Epithelial cell of proximal tubule (primary cell): ENCODE data around the gene TRIM24. TPM values are rescaled to one million over a fixed set of nuclear protein-coding genes. Genes with fewer than 3 reads are reported as not detected.

Experiments used
- DNase-seq: peaks from one replicate; pipeline ENCODE4 v3.0.0-alpha.2; 2011; ENCODE audit warnings: low read depth
- H3K4me3 ChIP-seq: 2 replicates; pipeline ENCODE4 v1.5.1; 2011; ENCODE audit warnings: low read depth, mild to moderate bottlenecking, low read length
- CTCF ChIP-seq: conservative IDR thresholded peaks from 2 replicates; pipeline ENCODE4 v1.5.1; 2012; ENCODE audit warnings: low read depth, mild to moderate bottlenecking, low read length
- total RNA-seq: library from RNA; depleted of rRNA; stranded (reverse); fragments of >200 nt; gene quantifications from 2 replicates; pipeline ENCODE4 v1.2.3, GENCODE V29; 2015

The TRIM24 gene
- total RNA-seq, 1 donor from 2014 or later, result 21.4 TPM

GRCh38 chr7:138551102-138551501, 91.0 kb downstream of the TRIM24 start:
- no peak for TF ChIP-seq CTCF
- no peak for DNase-seq
- H3K4me3 ChIP-seq, result no peak overlapping the region

GRCh38 chr7:138553805-138554204, 93.7 kb downstream of the TRIM24 start:
- no peak for TF ChIP-seq CTCF
- no peak overlapping the region for H3K4me3 ChIP-seq
- no peak for DNase-seq

- no peak overlapping the region for H3K4me3 ChIP-seq
Measured at GRCh38 chr7:138554674-138555073, 94.6 kb downstream of the TRIM24 start.

GRCh38 chr7:138555684-138556083, 95.6 kb downstream of the TRIM24 start:
- no peak for DNase-seq
- no peak overlapping the region for H3K4me3 ChIP-seq
- no peak for TF ChIP-seq CTCF

More at GRCh38 chr7:138554674-138555073, 94.6 kb downstream of the TRIM24 start:
- TF ChIP-seq CTCF, result no peak
- DNase-seq, result no peak

GRCh38 chr7:138556771-138557484, 96.9 kb downstream of the TRIM24 start:
- H3K4me3 ChIP-seq, result no peak overlapping the region
- DNase-seq, result no peak
- TF ChIP-seq CTCF, result no peak

- no peak for DNase-seq
- no peak overlapping the region for H3K4me3 ChIP-seq
- TF ChIP-seq CTCF, result no peak
Measured at GRCh38 chr7:138559448-138559847, 99.4 kb downstream of the TRIM24 start.

- no peak for DNase-seq
- H3K4me3 ChIP-seq, result no peak overlapping the region
- no peak for TF ChIP-seq CTCF
Measured at GRCh38 chr7:138563808-138564207, 103.7 kb downstream of the TRIM24 start.
